Activated naive CD8-positive, alpha-beta T cell treated with anti-CD3 and anti-CD28 coated beads, Interleukin-2, amount 50 U/mL, for 24 hours (primary cell): ENCODE measurements around the gene PPFIA1.

Experiments
- ATAC-seq: fragments of 150-1000 bp; cut with Tn5 transposase; one replicate; pipeline ENCODE4 v1.10.0; 2021
- DNase-seq: peaks from one replicate; pipeline ENCODE4 v3.0.0; 2021
- H3K27ac Mint-ChIP-seq: one replicate; pipeline ENCODE4 v1.8.0; 2021; ENCODE audit warnings: mild to moderate bottlenecking, mixed read lengths
- H3K27me3 Mint-ChIP-seq: one replicate; pipeline ENCODE4 v1.8.0; 2021; ENCODE audit warnings: mixed read lengths
- H3K36me3 Mint-ChIP-seq: one replicate; pipeline ENCODE4 v1.8.0; 2021; ENCODE audit warnings: low read depth, mixed read lengths
- H3K4me1 Mint-ChIP-seq: one replicate; pipeline ENCODE4 v1.8.0; 2021; ENCODE audit warnings: mixed read lengths
- H3K4me3 Mint-ChIP-seq: one replicate; pipeline ENCODE4 v1.8.0; 2021; ENCODE audit warnings: mild to moderate bottlenecking, moderate library complexity, mixed read lengths
- H3K9me3 Mint-ChIP-seq: one replicate; pipeline ENCODE4 v1.8.0; 2021; ENCODE audit warnings: mixed read lengths

The PPFIA1 gene

GRCh38 chr11:70429724-70430521, 159.4 kb downstream of the PPFIA1 start:
- Mint-ChIP-seq H3K4me3 (no peak overlapping the region), H3K4me1 (no peaks in the 10 kb centered on the region), H3K9me3 (no peaks in the 10 kb centered on the region), H3K27ac (no peak overlapping the region), H3K36me3 (peaks cover 17% of the 10 kb centered on the region), H3K27me3 (peaks cover 10% of the 10 kb centered on the region)
- ATAC-seq: no peak
- DNase-seq: no peak

GRCh38 chr11:70430671-70431574, 160.4 kb downstream of the PPFIA1 start:
- H3K9me3 Mint-ChIP-seq: no peaks in the 10 kb centered on the region
- no peak overlapping the region for H3K4me3 Mint-ChIP-seq
- H3K27me3 Mint-ChIP-seq: peaks cover 5% of the 10 kb centered on the region
- H3K36me3 Mint-ChIP-seq: peaks cover 13% of the 10 kb centered on the region
- H3K27ac Mint-ChIP-seq: no peak overlapping the region
- H3K4me1 Mint-ChIP-seq: no peaks in the 10 kb centered on the region
- no peak for DNase-seq
- ATAC-seq: no peak

- no peak for ATAC-seq
Observed at GRCh38 chr11:70431611-70432010, 161.1 kb downstream of the PPFIA1 start.

GRCh38 chr11:70432065-70432464, 161.6 kb downstream of the PPFIA1 start:
- DNase-seq: no peak
- Mint-ChIP-seq H3K4me3 (no peak overlapping the region), H3K27ac (no peak overlapping the region), H3K36me3 (peaks cover 14% of the 10 kb centered on the region), H3K27me3 (peaks cover 5% of the 10 kb centered on the region), H3K4me1 (no peaks in the 10 kb centered on the region), H3K9me3 (no peaks in the 10 kb centered on the region)
- no peak for ATAC-seq

More at GRCh38 chr11:70431611-70432010, 161.1 kb downstream of the PPFIA1 start:
- DNase-seq: no peak
- peaks cover 5% of the 10 kb centered on the region for H3K27me3 Mint-ChIP-seq
- no peaks in the 10 kb centered on the region for H3K4me1 Mint-ChIP-seq
- no peaks in the 10 kb centered on the region for H3K9me3 Mint-ChIP-seq
- no peak overlapping the region for H3K27ac Mint-ChIP-seq
- peaks cover 14% of the 10 kb centered on the region for H3K36me3 Mint-ChIP-seq
- H3K4me3 Mint-ChIP-seq: no peak overlapping the region

GRCh38 chr11:70432580-70432979, 162.1 kb downstream of the PPFIA1 start:
- Mint-ChIP-seq H3K4me1 (no peaks in the 10 kb centered on the region), H3K27ac (no peak overlapping the region), H3K27me3 (peaks cover 5% of the 10 kb centered on the region), H3K9me3 (no peaks in the 10 kb centered on the region), H3K36me3 (peaks cover 14% of the 10 kb centered on the region), H3K4me3 (no peak overlapping the region)
- DNase-seq (no peak), ATAC-seq (no peak)

- Mint-ChIP-seq H3K9me3 (no peaks in the 10 kb centered on the region), H3K36me3 (peaks cover 15% of the 10 kb centered on the region), H3K4me1 (no peaks in the 10 kb centered on the region), H3K27ac (no peak overlapping the region), H3K4me3 (no peak overlapping the region), H3K27me3 (peaks cover 5% of the 10 kb centered on the region)
- DNase-seq: no peak
- ATAC-seq: no peak
Observed at GRCh38 chr11:70433038-70433437, 162.5 kb downstream of the PPFIA1 start.

GRCh38 chr11:70433526-70433925, 163.0 kb downstream of the PPFIA1 start:
- no peaks in the 10 kb centered on the region for H3K9me3 Mint-ChIP-seq
- peaks cover 5% of the 10 kb centered on the region for H3K27me3 Mint-ChIP-seq
- H3K36me3 Mint-ChIP-seq: peaks cover 13% of the 10 kb centered on the region
- peaks cover under 1% of the 10 kb centered on the region for H3K4me1 Mint-ChIP-seq
- no peak overlapping the region for H3K27ac Mint-ChIP-seq
- DNase-seq (no peak), ATAC-seq (no peak)
- no peak overlapping the region for H3K4me3 Mint-ChIP-seq
